ENCODE data around the gene LIPC. TPM values are rescaled to one million over a fixed set of nuclear protein-coding genes. Genes with fewer than 3 reads are reported as not detected.

Gene LIPC
- total and polyA plus RNA-seq, 2 experiments from 2014 or later: not detected

DNA sequence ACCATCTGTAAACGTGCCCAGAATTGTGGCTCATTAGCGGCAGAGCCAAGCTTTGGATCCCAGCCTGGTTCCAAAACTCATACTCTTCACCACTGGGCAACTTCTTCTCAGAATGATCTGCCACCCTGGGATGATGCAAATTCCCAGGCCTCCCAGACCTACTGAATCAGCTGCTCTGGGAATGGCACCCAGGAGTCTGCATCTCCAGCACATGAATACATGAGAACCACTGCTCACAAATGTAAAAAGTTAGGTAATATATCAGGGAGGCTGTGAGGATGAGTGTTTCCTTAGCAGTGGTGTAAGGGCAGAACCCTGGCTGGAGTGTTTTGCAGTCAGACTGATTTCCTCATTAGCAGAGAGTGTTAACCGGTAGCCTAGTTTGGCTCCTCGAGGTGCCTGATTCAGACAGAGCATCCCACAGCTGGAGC is 94.2 kb downstream of the LIPC start:
- Histone ChIP-seq H3K9me2 (ENCODE audit: insufficient read depth) (0 out of 2 replicates have a peak, but pooled peaks cover 2% of the 10 kb centered on the region), H3K4me3 (no peak overlapping the region), H3K4me1 (ENCODE audit: insufficient read depth) (peaks cover 7% of the 10 kb centered on the region), H3K79me2 (replicated peaks; ENCODE audit: insufficient read depth) (no peaks in the 10 kb centered on the region), H3K36me3 (ENCODE audit: insufficient read depth) (no peaks in the 10 kb centered on the region), H3K4me2 (no peak overlapping the region), H2AFZ (no peak overlapping the region), H3K27ac (ENCODE audit: low read depth) (no peak overlapping the region), H3K27me3 (ENCODE audit: insufficient read depth) (no peaks in the 10 kb centered on the region), H3F3A (replicated peaks; ENCODE audit: low read depth) (no peaks in the 10 kb centered on the region), H4K20me1 (replicated peaks; ENCODE audit: insufficient read depth) (no peaks in the 10 kb centered on the region)
- no peaks in the 10 kb centered on the region for H3K9me3 Mint-ChIP-seq
- H3K27ac Mint-ChIP-seq: no peak overlapping the region
- no peak overlapping the region for H3K4me3 Mint-ChIP-seq
- ATAC-seq (no peak), DNase-seq (ENCODE audit: low spot score) (no peak)
- H3K36me3 Mint-ChIP-seq (ENCODE audit: low read depth): no peaks in the 10 kb centered on the region
- peaks cover 2% of the 10 kb centered on the region for H3K27me3 Mint-ChIP-seq (ENCODE audit: insufficient read depth, low read depth, poor library complexity)
- peaks cover 11% of the 10 kb centered on the region for H3K4me1 Mint-ChIP-seq
- TF ChIP-seq, protein P1, sequence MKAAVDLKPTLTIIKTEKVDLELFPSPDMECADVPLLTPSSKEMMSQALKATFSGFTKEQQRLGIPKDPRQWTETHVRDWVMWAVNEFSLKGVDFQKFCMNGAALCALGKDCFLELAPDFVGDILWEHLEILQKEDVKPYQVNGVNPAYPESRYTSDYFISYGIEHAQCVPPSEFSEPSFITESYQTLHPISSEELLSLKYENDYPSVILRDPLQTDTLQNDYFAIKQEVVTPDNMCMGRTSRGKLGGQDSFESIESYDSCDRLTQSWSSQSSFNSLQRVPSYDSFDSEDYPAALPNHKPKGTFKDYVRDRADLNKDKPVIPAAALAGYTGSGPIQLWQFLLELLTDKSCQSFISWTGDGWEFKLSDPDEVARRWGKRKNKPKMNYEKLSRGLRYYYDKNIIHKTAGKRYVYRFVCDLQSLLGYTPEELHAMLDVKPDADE (IDR thresholded peaks at IDR 0.05): no peak

DNA sequence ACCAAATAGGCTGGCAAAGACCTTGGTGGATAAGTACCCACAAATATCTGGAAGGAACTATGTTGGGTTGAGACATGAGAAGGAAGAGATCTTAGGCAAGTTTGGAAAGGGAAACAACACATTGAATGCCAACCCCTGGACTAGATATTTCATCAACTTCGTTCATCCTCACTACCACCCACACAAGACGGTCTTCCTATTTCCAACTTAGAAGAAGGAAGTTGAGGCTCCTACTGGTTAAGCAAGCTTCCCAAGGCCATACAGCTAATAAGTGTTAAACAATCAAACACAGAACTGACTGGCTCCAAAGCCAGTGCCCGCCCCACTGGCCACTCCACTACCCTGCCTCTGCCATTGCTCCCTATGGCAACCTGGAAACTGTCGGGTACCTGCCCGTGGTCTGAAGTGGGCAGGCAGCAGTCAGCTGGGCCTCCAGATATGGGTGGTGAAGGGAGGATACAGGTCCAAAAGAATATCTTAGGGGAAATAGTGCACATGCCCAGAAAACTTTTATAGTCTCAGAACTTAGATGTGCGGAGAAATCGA is 94.9 kb downstream of the LIPC start:
- no peak for DNase-seq (ENCODE audit: low spot score)
- Mint-ChIP-seq H3K4me3 (no peak overlapping the region), H3K9me3 (no peaks in the 10 kb centered on the region), H3K36me3 (ENCODE audit: low read depth) (no peaks in the 10 kb centered on the region), H3K27ac (no peak overlapping the region), H3K27me3 (ENCODE audit: insufficient read depth, low read depth, poor library complexity) (peaks cover 2% of the 10 kb centered on the region), H3K4me1 (peaks cover 4% of the 10 kb centered on the region)
- Histone ChIP-seq H2AFZ (no peak overlapping the region), H3K4me1 (ENCODE audit: insufficient read depth) (no peaks in the 10 kb centered on the region; the same call in 1 of the 2 replicates), H3K9me2 (ENCODE audit: insufficient read depth) (0 out of 2 replicates have a peak, but pooled peaks cover 2% of the 10 kb centered on the region), H3K79me2 (replicated peaks; ENCODE audit: insufficient read depth) (no peaks in the 10 kb centered on the region), H3K27me3 (ENCODE audit: insufficient read depth) (no peaks in the 10 kb centered on the region), H3F3A (replicated peaks; ENCODE audit: low read depth) (no peaks in the 10 kb centered on the region), H3K4me2 (no peak overlapping the region), H4K20me1 (replicated peaks; ENCODE audit: insufficient read depth) (no peaks in the 10 kb centered on the region), H3K27ac (ENCODE audit: low read depth) (no peak overlapping the region), H3K4me3 (no peak overlapping the region), H3K36me3 (ENCODE audit: insufficient read depth) (no peaks in the 10 kb centered on the region)
- ATAC-seq: no peak
- no peak for TF ChIP-seq STAT1 (IDR thresholded peaks at IDR 0.05; ENCODE audit: unreplicated experiment)
- TF ChIP-seq JUNB (IDR thresholded peaks at IDR 0.05; ENCODE audit: unreplicated experiment): no peak
- TF ChIP-seq, protein P1 (IDR thresholded peaks at IDR 0.05): no peak
- TF ChIP-seq NANOG (IDR thresholded peaks at IDR 0.05; ENCODE audit: borderline replicate concordance): no peak
- no peak for TF ChIP-seq ZNF331 (CRISPR knock-in tag; IDR thresholded peaks at IDR 0.05; ENCODE audit: low read depth)
- TF ChIP-seq, protein P2, sequence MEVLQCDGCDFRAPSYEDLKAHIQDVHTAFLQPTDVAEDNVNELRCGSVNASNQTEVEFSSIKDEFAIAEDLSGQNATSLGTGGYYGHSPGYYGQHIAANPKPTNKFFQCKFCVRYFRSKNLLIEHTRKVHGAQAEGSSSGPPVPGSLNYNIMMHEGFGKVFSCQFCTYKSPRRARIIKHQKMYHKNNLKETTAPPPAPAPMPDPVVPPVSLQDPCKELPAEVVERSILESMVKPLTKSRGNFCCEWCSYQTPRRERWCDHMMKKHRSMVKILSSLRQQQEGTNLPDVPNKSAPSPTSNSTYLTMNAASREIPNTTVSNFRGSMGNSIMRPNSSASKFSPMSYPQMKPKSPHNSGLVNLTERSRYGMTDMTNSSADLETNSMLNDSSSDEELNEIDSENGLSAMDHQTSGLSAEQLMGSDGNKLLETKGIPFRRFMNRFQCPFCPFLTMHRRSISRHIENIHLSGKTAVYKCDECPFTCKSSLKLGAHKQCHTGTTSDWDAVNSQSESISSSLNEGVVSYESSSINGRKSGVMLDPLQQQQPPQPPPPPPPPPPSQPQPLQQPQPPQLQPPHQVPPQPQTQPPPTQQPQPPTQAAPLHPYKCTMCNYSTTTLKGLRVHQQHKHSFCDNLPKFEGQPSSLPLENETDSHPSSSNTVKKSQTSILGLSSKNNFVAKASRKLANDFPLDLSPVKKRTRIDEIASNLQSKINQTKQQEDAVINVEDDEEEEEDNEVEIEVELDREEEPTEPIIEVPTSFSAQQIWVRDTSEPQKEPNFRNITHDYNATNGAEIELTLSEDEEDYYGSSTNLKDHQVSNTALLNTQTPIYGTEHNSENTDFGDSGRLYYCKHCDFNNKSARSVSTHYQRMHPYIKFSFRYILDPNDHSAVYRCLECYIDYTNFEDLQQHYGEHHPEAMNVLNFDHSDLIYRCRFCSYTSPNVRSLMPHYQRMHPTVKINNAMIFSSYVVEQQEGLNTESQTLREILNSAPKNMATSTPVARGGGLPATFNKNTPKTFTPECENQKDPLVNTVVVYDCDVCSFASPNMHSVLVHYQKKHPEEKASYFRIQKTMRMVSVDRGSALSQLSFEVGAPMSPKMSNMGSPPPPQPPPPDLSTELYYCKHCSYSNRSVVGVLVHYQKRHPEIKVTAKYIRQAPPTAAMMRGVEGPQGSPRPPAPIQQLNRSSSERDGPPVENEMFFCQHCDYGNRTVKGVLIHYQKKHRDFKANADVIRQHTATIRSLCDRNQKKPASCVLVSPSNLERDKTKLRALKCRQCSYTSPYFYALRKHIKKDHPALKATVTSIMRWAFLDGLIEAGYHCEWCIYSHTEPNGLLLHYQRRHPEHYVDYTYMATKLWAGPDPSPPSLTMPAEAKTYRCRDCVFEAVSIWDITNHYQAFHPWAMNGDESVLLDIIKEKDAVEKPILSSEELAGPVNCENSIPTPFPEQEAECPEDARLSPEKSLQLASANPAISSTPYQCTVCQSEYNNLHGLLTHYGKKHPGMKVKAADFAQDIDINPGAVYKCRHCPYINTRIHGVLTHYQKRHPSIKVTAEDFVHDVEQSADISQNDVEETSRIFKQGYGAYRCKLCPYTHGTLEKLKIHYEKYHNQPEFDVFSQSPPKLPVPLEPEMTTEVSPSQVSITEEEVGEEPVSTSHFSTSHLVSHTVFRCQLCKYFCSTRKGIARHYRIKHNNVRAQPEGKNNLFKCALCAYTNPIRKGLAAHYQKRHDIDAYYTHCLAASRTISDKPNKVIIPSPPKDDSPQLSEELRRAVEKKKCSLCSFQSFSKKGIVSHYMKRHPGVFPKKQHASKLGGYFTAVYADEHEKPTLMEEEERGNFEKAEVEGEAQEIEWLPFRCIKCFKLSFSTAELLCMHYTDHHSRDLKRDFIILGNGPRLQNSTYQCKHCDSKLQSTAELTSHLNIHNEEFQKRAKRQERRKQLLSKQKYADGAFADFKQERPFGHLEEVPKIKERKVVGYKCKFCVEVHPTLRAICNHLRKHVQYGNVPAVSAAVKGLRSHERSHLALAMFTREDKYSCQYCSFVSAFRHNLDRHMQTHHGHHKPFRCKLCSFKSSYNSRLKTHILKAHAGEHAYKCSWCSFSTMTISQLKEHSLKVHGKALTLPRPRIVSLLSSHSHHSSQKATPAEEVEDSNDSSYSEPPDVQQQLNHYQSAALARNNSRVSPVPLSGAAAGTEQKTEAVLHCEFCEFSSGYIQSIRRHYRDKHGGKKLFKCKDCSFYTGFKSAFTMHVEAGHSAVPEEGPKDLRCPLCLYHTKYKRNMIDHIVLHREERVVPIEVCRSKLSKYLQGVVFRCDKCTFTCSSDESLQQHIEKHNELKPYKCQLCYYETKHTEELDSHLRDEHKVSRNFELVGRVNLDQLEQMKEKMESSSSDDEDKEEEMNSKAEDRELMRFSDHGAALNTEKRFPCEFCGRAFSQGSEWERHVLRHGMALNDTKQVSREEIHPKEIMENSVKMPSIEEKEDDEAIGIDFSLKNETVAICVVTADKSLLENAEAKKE (CRISPR knock-in tag; IDR thresholded peaks at IDR 0.05): no peak
- TF ChIP-seq, protein P3, sequence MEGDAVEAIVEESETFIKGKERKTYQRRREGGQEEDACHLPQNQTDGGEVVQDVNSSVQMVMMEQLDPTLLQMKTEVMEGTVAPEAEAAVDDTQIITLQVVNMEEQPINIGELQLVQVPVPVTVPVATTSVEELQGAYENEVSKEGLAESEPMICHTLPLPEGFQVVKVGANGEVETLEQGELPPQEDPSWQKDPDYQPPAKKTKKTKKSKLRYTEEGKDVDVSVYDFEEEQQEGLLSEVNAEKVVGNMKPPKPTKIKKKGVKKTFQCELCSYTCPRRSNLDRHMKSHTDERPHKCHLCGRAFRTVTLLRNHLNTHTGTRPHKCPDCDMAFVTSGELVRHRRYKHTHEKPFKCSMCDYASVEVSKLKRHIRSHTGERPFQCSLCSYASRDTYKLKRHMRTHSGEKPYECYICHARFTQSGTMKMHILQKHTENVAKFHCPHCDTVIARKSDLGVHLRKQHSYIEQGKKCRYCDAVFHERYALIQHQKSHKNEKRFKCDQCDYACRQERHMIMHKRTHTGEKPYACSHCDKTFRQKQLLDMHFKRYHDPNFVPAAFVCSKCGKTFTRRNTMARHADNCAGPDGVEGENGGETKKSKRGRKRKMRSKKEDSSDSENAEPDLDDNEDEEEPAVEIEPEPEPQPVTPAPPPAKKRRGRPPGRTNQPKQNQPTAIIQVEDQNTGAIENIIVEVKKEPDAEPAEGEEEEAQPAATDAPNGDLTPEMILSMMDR (conservative IDR thresholded peaks at IDR 0.05; ENCODE audit: low read depth in 2 of 2): no peak
- no peak for TF ChIP-seq POLR2AphosphoS5 (IDR thresholded peaks at IDR 0.05; ENCODE audit: low read depth)
